Pulmonary artery endothelial cell (primary cell): Measurements from ENCODE around the gene CENATAC. TPM values are rescaled to one million over a fixed set of nuclear protein-coding genes. Genes with fewer than 3 reads are reported as not detected.
"Not testable (repeated sequence)": the region's sequence is repeated elsewhere in the genome, so short reads cannot be mapped to it uniquely, and the experiment has no call there.

Experiments used
- DNase-seq: peaks from one replicate; pipeline ENCODE4 v3.0.0-alpha.2; 2011; ENCODE audit warnings: low read depth, low spot score
- total RNA-seq: library from RNA; depleted of rRNA; stranded (reverse); fragments of >200 nt; gene quantifications from 2 replicates; pipeline ENCODE4 v1.2.3, GENCODE V29; 2014

The CENATAC gene
- total RNA-seq, 1 donor from 2014 or later, result 11.6 TPM

DNA sequence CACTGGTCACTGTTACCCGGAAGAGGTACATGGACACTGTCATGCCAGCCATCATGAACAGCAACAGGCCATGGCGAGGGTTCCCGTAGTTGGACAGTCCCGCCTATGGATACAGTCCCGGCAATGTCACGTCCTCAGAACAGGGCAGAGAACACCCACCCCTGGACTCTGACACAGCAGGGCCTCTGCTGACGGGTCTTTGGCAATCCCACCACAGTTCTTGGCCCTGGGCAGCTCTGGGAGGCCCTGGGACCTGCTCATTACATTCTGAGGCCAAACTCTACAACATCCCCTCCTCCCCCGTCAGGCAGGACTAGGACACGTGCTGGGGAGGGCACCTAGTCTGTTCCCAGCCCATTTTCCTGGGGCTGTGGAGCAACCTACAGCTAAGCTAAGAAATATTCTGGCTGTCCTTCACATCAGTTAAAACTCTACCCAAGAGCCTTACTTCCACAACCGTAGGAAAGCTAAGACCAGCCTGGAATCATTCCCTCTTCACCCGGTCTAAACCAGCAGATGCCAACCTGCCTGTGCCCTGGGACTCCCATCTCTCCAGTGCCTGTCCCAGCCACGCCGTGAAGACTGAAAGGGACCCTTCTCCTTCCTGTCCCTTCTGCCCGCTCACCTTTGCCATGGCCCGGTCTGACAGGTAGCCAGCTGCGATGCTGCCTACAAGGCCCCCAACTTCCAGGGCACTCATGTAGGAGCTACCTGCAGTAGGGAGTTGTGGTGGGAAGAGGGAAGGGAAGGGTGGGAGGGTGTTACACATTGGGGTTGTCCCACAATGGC is 28.2 kb downstream of the CENATAC start:
- DNase-seq, result no peak

- DNase-seq, result no peak
Observed at GRCh38 chr11:119026970-119027369, 29.0 kb downstream of the CENATAC start.

DNA sequence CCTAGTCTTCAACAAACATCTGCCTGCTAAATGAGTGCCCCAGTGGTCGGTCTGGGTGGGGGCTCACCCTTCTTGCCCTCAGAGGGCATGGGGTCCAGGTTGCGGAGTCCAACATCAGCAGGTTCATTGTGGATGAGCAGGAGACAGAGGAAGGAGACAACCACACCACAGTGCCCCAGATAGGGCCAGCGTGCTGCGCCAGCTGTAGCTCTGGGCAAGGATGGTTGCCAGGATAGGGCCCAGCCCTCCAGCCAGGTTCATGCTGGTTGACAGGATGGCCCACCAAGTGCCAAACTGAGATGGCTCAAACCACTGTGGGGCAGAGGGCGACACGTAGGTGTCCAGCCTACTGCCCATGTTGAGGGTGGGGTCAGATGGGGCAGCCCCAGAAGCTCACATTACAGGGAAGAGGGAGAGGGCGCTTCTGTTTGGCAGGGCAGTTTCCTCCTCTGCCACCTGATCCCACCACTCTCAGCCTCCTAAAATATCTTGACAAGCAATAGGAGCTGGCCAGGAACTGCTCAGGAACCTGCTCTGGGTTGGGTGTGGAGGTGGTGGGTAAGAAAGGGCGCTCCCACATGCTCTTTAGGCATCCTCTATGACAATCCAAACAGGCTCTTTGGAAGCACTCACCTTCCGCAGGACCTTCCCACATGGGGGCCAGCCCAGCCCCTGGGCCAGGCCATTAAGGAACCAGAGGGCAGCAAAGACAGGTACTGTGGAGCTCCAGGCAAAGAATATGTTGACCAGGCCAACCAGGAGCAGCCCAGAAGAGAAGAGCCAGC is 29.8 kb downstream of the CENATAC start:
- DNase-seq, result no peak

- no peak for DNase-seq
Observed at GRCh38 chr11:119028346-119029068, 30.6 kb downstream of the CENATAC start.

DNA sequence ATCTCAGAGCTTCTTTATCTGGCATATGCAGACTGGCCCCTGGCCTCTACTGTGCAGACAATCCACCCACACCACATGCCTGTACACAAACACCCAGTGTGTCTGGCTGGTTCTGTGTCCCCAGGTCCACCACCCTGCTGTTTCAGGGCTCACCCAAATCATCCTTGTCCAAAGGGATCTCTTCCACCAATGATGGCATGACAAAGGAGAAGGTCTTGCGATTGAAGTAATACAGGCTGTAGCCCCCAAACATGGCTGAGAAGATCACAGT is 31.1 kb downstream of the CENATAC start:
- DNase-seq, result no peak

DNA sequence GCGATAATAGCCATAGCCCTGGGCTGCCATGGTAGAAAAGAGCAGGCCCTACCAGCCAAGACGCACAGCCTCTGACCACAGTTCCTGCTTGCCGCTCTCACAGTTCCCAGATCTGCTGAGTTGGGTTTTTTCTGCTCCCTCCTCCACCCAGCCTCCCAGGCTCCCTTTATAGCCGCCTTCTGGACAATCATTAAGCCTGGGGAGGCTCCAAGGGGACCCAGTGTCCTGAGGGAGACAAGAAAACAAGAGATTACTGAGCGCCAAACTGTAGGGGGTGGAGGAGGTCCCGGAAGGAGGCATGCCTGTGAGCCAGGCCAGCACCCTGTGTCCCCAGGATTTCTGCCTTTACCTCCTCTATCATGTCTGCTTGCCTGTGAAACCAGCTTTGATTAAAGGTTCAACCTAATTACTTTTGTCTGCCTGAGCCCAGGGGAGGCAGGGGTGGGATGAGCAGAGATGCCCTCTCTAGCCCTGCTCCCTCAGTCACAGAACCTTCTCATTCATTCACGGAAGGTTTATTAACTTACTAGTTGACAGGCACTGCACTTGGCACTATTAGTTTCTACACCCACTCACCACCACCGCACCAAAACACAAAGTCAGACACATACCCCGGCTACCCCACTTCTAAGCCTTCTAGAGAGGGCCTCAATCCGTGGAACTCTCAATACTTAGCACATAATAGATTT is 31.5 kb downstream of the CENATAC start:
- DNase-seq, result no peak

GRCh38 chr11:119030029-119030328 is 32.0 kb downstream of the CENATAC start:
- no peak for DNase-seq

GRCh38 chr11:119030329-119031047 is 32.5 kb downstream of the CENATAC start, which contains the start of gene SLC37A4:
SLC37A4 (minus strand) TSS chr11:119030877.
- peak; percentile 91 for DNase-seq

GRCh38 chr11:119031912-119032280 is 34.0 kb downstream of the CENATAC start:
- no peak for DNase-seq

DNA sequence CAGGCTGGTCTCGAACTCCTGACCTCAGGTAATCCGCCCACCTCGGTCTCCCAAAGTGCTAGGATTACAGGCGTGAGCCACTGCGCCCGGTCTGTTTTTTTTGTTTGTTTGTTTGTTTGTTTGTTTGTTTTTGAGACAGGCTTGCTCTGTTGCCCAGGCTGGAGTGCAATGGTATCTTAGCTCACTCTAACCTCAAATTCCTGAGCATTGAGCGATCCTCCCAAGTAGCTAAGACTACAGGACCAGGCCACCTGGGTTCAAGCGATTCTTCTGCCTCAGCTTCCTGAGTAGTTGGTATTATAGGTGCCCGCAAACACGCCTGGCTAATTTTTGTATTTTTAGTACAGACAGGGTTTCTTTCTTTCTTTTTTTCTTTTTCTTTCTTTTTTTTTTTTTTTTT is 35.5 kb downstream of the CENATAC start:
- not testable (repeated sequence) for DNase-seq

GRCh38 chr11:119034813-119035212 is 36.9 kb downstream of the CENATAC start:
- DNase-seq, result no peak

GRCh38 chr11:119038884-119039283 is 40.9 kb downstream of the CENATAC start:
- DNase-seq, result no peak

GRCh38 chr11:119039471-119039870 is 41.5 kb downstream of the CENATAC start:
- DNase-seq, result not testable (repeated sequence)

GRCh38 chr11:119041821-119042514 is 44.0 kb downstream of the CENATAC start:
- no peak for DNase-seq

DNA sequence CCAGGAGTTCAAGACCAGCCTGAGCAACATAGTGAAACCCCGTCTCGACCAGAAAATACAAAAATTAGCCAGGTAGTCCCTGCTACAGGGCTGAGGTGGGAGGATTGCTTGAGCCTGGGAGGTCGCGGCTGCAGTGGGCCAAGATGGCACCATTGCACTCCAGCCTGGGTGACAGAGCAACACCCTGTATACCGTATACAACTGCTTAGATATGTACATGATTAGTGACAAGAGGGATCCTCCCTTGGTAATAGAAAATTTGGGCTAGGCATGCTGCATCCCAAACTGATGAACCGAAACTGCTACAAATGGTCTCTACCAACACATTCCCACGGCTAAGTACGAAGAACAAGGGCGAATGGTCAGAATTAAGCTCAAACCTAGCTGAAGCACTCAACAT is 45.0 kb downstream of the CENATAC start:
- DNase-seq, result no peak

- no peak for DNase-seq
Observed at GRCh38 chr11:119044708-119045107, 46.8 kb downstream of the CENATAC start.

- DNase-seq, result no peak
Observed at GRCh38 chr11:119046489-119046888, 48.6 kb downstream of the CENATAC start.

GRCh38 chr11:119047205-119047604 is 49.3 kb downstream of the CENATAC start:
- no peak for DNase-seq

- DNase-seq, result no peak
Observed at GRCh38 chr11:119048644-119049043, 50.7 kb downstream of the CENATAC start.

- DNase-seq, result no peak
Observed at GRCh38 chr11:119049081-119049480, 51.1 kb downstream of the CENATAC start.
